ENCODE data around the gene APEH. TPM values are rescaled to one million over a fixed set of nuclear protein-coding genes. Genes with fewer than 3 reads are reported as not detected.

Gene APEH
- total and polyA plus RNA-seq, 9 of the 15 experiments (the other 6 are each of a cell fraction or from before 2014, with no cell fraction given): 70.9 to 177 (median 117) TPM

- TF ChIP-seq ZBTB9 (CRISPR knock-in tag; IDR thresholded peaks at IDR 0.05) (peak; percentile 49; the same call in 1 of the 2 replicates), HNRNPH1 (optimal IDR thresholded peaks at IDR 0.05; ENCODE audit: low read depth, low read length) (no peak), DNMT1 (IDR thresholded peaks at IDR 0.05) (no peak), KAT7 (CRISPR knock-in tag; IDR thresholded peaks at IDR 0.05; ENCODE audit: borderline replicate concordance) (no peak), E2F6 (IDR thresholded peaks at IDR 0.05; ENCODE audit: borderline replicate concordance in 1 of 2, extremely low read depth in 1 of 2, insufficient read depth in 1 of 2, insufficient read length in 1 of 2, low read depth in 1 of 2, low read length in 1 of 2, poor library complexity in 1 of 2, severe bottlenecking in 1 of 2) (no peak), MAFK (IDR thresholded peaks at IDR 0.05; ENCODE audit: low read length) (no peak), FOXJ2 (tag; IDR thresholded peaks at IDR 0.05) (no peak), SFPQ (IDR thresholded peaks at IDR 0.05; ENCODE audit: low read depth, low read length) (no peak), ESRRB (CRISPR knock-in tag; IDR thresholded peaks at IDR 0.05; ENCODE audit: borderline replicate concordance) (no peak), NR3C1 (CRISPR knock-in tag; IDR thresholded peaks at IDR 0.05) (no peak), ARID2 (IDR thresholded peaks at IDR 0.05) (no peak), MYNN (IDR thresholded peaks at IDR 0.05) (no peak), MYNN (CRISPR knock-in tag; IDR thresholded peaks at IDR 0.05) (no peak), ETV6 (IDR thresholded peaks at IDR 0.05; ENCODE audit: borderline replicate concordance in 1 of 2, low read depth in 2 of 2, low read length in 1 of 2) (no peak), ETV6 (CRISPR knock-in tag; IDR thresholded peaks at IDR 0.05; ENCODE audit: borderline replicate concordance) (no peak), L3MBTL2 (IDR thresholded peaks at IDR 0.05) (0 out of 2 replicates have a peak, but pooled peaks have one; percentile 18), EP300 (IDR thresholded peaks at IDR 0.05; ENCODE audit: low read length) (no peak; the same call in 1 of the 2 replicates), NONO (IDR thresholded peaks at IDR 0.05; ENCODE audit: low read depth in 2 of 2, low read length in 1 of 2) (no peak), KAT8 (IDR thresholded peaks at IDR 0.05; ENCODE audit: low read depth) (no peak), CXXC5 (CRISPR knock-in tag; IDR thresholded peaks at IDR 0.05) (peak; percentile 64), RBM17 (IDR thresholded peaks at IDR 0.05; ENCODE audit: borderline replicate concordance, low read depth, low read length) (no peak), ZBTB43 (CRISPR knock-in tag; IDR thresholded peaks at IDR 0.05) (no peak), NCOR1 (IDR thresholded peaks at IDR 0.05) (peak; percentile 46; the same call in 1 of the 2 replicates)
Measured at GRCh38 chr3:49689046-49689907, 15.1 kb downstream of the APEH start, which contains the start of the genes MST1 and RNF123 (continued).
